Skeletal muscle satellite cell (primary cell): Measurements from ENCODE around the gene SSBP2.
"Not testable (repeated sequence)": the region's sequence is repeated elsewhere in the genome, so short reads cannot be mapped to it uniquely, and the experiment has no call there.

Experiments used
- H3K27me3 ChIP-seq: 2 replicates; pipeline ENCODE4 v1.7.0; 2013; ENCODE audit warnings: low read length; ENCODE audit not compliant: control insufficient read depth, insufficient read depth
- H3K36me3 ChIP-seq: 2 replicates; pipeline ENCODE4 v1.7.0; 2013; ENCODE audit warnings: mild to moderate bottlenecking, control low read depth, low read length; ENCODE audit not compliant: insufficient read depth
- H3K4me1 ChIP-seq: 2 replicates; pipeline ENCODE4 v1.7.0; 2013; ENCODE audit warnings: low read length; ENCODE audit not compliant: control insufficient read depth, insufficient read depth
- H3K4me2 ChIP-seq: 2 replicates; pipeline ENCODE4 v1.7.0; 2013; ENCODE audit warnings: mild to moderate bottlenecking, low read length
- H3K4me3 ChIP-seq: 2 replicates; pipeline ENCODE4 v1.7.0; 2013; ENCODE audit warnings: low read length
- H3K9ac ChIP-seq: 2 replicates; pipeline ENCODE4 v1.7.0; 2013; ENCODE audit warnings: mild to moderate bottlenecking, low read depth, low read length, moderate library complexity
- H3K9me3 ChIP-seq: replicated peaks from 2 replicates; pipeline ENCODE4 v1.7.0; 2013; ENCODE audit warnings: mild to moderate bottlenecking, control low read depth, low read length

Gene SSBP2

DNA sequence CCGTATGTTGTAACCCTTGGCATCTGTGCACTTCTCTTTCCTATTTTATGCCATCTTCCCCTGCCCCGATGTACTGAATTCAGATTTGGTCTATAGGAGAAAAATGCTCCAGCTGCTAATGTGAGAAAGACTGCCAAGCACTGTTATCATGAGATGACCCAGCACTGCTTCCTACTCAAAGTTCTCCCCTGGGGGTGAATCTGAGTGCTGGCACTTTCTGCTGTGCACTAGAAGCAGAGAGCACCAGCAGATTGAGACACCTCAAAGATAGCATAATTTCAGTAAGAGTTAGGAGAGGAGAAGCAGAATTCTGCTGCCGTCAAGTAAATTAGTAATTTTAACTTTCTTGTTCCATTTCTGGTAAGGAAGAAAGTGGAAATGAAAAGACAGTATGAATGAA is 264.2 kb downstream of the SSBP2 start:
- H3K4me3 ChIP-seq = no peak overlapping the region
- no peaks in the 10 kb centered on the region for H3K9me3 ChIP-seq
- no peak overlapping the region for H3K4me2 ChIP-seq
- H3K9ac ChIP-seq = no peak overlapping the region
- H3K4me1 ChIP-seq = no peaks in the 10 kb centered on the region
- H3K27me3 ChIP-seq = no peaks in the 10 kb centered on the region
- H3K36me3 ChIP-seq = no peaks in the 10 kb centered on the region

GRCh38 chr5:81482595-81482994 is 268.3 kb downstream of the SSBP2 start:
- Histone ChIP-seq H3K36me3 (no peaks in the 10 kb centered on the region), H3K9ac (no peak overlapping the region), H3K4me1 (no peaks in the 10 kb centered on the region), H3K27me3 (no peaks in the 10 kb centered on the region), H3K4me3 (no peak overlapping the region), H3K4me2 (no peak overlapping the region), H3K9me3 (no peaks in the 10 kb centered on the region)

- H3K4me2 ChIP-seq, H3K4me1 ChIP-seq, H3K36me3 ChIP-seq, H3K9ac ChIP-seq, H3K4me3 ChIP-seq, H3K27me3 ChIP-seq, H3K9me3 ChIP-seq: not testable (repeated sequence)
Measured at GRCh38 chr5:81473395-81473794, 277.5 kb downstream of the SSBP2 start.

GRCh38 chr5:81469676-81470075 is 281.2 kb downstream of the SSBP2 start:
- H3K4me1 ChIP-seq = no peaks in the 10 kb centered on the region
- H3K9me3 ChIP-seq = no peaks in the 10 kb centered on the region
- no peaks in the 10 kb centered on the region for H3K27me3 ChIP-seq
- H3K4me2 ChIP-seq = no peak overlapping the region
- no peak overlapping the region for H3K4me3 ChIP-seq
- peaks cover 7% of the 10 kb centered on the region for H3K36me3 ChIP-seq
- no peak overlapping the region for H3K9ac ChIP-seq

DNA sequence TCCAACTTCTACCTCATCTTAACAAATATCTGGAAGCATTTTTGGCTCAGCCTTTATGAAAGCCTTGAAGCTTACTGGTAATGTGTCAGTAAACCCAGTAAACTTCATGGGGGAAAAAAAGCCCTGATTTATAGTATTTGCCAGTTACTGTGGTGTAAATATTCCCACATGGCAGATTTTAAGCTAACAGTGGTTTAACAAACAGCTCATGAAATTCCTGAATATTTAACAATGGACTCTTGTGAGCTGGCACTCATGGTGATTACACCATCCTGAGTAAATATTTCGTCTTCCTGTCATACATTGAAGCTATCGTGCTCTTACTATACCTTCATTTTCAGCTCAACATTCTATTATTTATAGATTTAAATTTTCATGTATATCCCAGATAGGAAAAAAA is 300.0 kb downstream of the SSBP2 start:
- no peak overlapping the region for H3K4me2 ChIP-seq
- H3K36me3 ChIP-seq = no peaks in the 10 kb centered on the region
- no peaks in the 10 kb centered on the region for H3K27me3 ChIP-seq
- H3K4me1 ChIP-seq = no peaks in the 10 kb centered on the region
- no peaks in the 10 kb centered on the region for H3K9me3 ChIP-seq
- H3K4me3 ChIP-seq = no peak overlapping the region
- H3K9ac ChIP-seq = no peak overlapping the region

- no peaks in the 10 kb centered on the region for H3K36me3 ChIP-seq
- H3K4me3 ChIP-seq = no peak overlapping the region
- H3K27me3 ChIP-seq = no peaks in the 10 kb centered on the region
- no peak overlapping the region for H3K9ac ChIP-seq
- H3K4me2 ChIP-seq = no peak overlapping the region
- H3K9me3 ChIP-seq = no peaks in the 10 kb centered on the region
- H3K4me1 ChIP-seq = no peaks in the 10 kb centered on the region
Measured at GRCh38 chr5:81435023-81435422, 315.9 kb downstream of the SSBP2 start.

DNA sequence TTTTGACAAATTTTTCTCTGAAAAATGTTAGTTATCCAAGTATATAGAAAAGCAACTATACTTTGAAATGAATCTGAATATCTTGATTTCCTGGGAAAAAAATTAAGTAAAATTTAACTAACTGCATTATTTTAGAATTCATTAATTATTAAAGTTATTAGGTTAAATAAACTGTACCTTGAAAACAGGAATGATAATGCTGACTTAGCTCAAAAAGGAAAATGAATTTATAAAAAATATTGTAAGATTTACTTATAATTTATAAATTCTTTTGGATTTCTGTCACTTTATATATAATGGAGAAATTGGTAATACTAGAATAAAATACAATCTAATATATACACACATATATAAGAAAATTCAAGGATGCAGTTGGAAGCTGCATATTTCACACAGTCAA is 320.9 kb downstream of the SSBP2 start:
- Histone ChIP-seq H3K27me3 (no peaks in the 10 kb centered on the region), H3K4me3 (no peak overlapping the region), H3K9me3 (no peaks in the 10 kb centered on the region), H3K36me3 (no peaks in the 10 kb centered on the region), H3K9ac (no peak overlapping the region), H3K4me2 (no peak overlapping the region), H3K4me1 (peaks cover 4% of the 10 kb centered on the region)

DNA sequence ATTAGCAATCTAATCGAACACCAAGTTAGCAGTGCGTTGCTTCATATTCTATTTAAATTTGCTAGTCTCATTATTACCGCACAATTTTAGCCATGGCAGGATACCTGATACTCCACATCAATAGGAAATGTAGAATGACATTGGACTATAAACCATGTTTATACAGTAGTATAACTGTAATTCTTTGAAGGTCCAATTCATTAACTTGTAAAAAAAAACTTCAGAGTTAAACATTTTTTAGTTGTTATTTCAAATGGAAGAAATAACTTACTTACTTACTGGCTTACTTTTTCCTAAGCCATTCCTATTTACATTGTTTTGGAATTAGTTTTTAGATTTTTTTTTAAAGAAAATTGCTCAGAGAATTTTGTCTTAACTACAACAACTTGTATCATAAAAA is 321.5 kb downstream of the SSBP2 start:
- Histone ChIP-seq H3K4me2 (no peak overlapping the region), H3K4me1 (peaks cover 4% of the 10 kb centered on the region), H3K27me3 (no peaks in the 10 kb centered on the region), H3K36me3 (no peaks in the 10 kb centered on the region), H3K4me3 (no peak overlapping the region), H3K9ac (no peak overlapping the region), H3K9me3 (no peaks in the 10 kb centered on the region)

GRCh38 chr5:81428861-81429260 is 322.0 kb downstream of the SSBP2 start:
- peaks cover 4% of the 10 kb centered on the region for H3K4me1 ChIP-seq
- H3K27me3 ChIP-seq = no peaks in the 10 kb centered on the region
- no peak overlapping the region for H3K9ac ChIP-seq
- no peaks in the 10 kb centered on the region for H3K36me3 ChIP-seq
- no peak overlapping the region for H3K4me2 ChIP-seq
- no peaks in the 10 kb centered on the region for H3K9me3 ChIP-seq
- H3K4me3 ChIP-seq = no peak overlapping the region

DNA sequence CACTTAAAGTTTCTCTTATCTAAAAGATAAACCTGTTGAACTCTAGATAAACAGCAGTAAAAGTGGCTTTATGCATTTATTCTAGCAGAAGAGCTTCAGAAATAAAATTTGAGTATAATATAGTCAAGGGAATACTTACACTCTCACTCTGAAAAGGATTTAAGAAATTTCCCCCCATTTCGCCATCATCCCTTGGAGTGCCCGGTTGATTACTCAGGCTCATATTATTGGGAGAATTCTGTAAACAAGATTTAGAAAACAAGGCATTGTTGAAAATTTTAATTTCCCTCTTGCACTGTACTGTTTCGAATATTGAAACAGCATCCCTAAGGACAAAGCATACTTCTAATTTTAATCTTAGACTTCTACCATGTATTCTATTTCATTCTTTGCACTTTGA is 322.5 kb downstream of the SSBP2 start:
- H3K9me3 ChIP-seq = no peaks in the 10 kb centered on the region
- H3K4me3 ChIP-seq = no peak overlapping the region
- H3K27me3 ChIP-seq = no peaks in the 10 kb centered on the region
- no peak overlapping the region for H3K4me2 ChIP-seq
- H3K9ac ChIP-seq = no peak overlapping the region
- H3K4me1 ChIP-seq = peaks cover 4% of the 10 kb centered on the region
- H3K36me3 ChIP-seq = no peaks in the 10 kb centered on the region

DNA sequence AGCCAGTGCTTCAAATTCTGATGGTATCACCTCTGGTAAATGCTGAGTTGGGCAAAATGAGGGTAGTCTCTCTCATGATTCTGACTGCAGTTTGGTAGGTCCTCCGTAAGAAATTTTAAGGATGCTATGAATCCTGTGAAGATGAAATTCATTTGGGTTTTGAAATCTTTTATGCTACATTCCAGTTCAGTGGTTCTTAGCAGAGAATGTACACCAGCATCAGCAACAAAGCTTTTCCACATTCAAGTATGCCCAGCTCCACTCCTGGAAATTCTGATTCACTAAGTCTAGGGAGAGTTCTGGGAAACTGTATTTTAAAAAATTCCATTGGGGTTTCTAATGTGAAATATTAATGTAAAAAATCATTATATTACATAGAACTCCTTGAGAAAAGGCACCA is 323.3 kb downstream of the SSBP2 start:
- Histone ChIP-seq H3K36me3 (no peaks in the 10 kb centered on the region), H3K4me2 (no peak overlapping the region), H3K9me3 (no peaks in the 10 kb centered on the region), H3K4me1 (peaks cover 9% of the 10 kb centered on the region), H3K4me3 (no peak overlapping the region), H3K27me3 (no peaks in the 10 kb centered on the region), H3K9ac (no peak overlapping the region)

GRCh38 chr5:81426359-81427030 is 324.4 kb downstream of the SSBP2 start:
- Histone ChIP-seq H3K4me2 (no peak overlapping the region), H3K9me3 (no peaks in the 10 kb centered on the region), H3K9ac (no peak overlapping the region), H3K27me3 (no peaks in the 10 kb centered on the region), H3K4me1 (peaks cover 17% of the 10 kb centered on the region), H3K36me3 (no peaks in the 10 kb centered on the region), H3K4me3 (no peak overlapping the region)
